Middle frontal gyrus (tissue), 1 donor: Measurements from ENCODE around the gene LMNTD2.

Source experiments
- DNase-seq: peaks from one replicate; pipeline ENCODE4 v3.0.0-alpha.2; 2015; ENCODE audit warnings: low spot score; ENCODE audit errors: extremely low spot score

LMNTD2 gene

DNA sequence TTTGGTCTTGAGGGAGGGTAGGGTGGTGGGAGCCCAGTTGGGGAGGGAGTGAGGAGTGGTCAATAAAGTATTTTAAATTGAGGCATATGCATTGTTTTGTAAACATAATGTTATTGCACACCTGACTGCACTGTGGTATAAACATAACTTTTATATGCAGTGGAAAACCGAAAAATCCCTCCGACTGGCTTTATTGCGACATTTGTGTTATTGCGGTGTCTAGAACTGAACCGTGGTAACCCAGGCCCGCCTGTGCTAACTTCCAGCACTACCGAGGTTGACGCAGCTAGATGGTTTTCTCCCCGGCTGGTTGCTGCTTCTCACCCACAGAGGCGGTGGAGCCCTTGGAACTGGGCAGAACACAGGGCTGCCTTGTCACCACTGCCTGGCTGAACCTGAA lies 45.9 kb downstream of the LMNTD2 start:
- DNase-seq = no peak

DNA sequence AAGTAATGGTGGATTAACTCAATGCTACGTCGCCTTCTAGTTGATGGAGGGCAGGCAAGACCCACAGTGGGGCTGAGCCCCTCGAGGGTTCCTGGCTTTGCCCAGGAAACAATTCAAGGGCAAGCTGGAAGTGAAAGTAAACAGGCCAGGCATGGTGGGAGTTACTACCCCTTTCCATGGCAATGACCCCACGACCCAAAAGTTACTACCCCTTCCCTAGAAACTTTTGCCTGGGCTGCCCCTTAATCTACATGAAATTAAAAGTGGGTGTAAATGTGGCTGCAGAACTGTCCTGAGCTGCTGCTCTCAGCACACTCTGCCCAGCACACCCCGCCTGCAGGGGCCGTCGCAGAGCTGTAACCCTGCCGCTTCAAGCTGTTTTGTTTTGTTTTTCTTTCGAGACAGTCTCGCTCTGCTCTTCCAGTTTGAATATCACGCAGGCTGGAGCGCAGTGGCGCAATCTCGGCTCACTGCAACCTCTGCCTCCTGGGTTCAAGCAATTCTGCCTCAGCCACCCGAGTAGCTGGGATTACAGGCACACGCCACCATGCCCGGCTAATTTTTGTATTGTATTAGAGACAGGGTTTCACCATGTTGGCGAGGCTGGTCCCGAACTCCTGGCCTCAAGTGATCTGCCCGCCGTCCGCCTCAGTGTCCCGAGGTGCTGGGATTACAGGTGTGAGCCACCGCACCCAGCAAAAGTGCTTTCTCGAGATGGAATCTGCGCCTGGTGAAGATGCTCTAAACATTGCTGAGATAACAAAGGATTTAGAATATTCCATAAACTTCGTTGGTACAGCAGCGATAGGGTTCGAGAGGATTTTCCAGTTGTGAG lies 47.6 kb downstream of the LMNTD2 start:
- no peak for DNase-seq

DNA sequence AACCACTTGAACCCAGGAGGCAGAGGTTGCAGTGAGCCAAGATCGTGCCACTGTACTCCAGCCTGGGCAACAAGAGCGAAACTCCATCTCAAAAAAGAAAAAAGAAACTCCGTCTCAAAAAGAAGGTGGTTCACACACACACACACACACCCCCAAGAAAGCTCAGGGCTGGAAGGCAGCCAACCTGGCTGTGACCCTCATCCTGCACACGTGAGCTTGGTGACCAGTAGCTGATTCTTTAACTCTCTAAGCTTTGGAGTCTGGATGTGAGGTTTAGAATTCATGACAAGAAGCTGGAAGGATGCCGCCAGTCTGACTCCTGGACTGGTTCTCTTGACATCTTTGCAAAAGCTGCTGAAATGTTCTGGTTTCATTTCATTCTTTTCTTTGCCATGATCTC lies 51.6 kb downstream of the LMNTD2 start:
- DNase-seq = no peak

DNA sequence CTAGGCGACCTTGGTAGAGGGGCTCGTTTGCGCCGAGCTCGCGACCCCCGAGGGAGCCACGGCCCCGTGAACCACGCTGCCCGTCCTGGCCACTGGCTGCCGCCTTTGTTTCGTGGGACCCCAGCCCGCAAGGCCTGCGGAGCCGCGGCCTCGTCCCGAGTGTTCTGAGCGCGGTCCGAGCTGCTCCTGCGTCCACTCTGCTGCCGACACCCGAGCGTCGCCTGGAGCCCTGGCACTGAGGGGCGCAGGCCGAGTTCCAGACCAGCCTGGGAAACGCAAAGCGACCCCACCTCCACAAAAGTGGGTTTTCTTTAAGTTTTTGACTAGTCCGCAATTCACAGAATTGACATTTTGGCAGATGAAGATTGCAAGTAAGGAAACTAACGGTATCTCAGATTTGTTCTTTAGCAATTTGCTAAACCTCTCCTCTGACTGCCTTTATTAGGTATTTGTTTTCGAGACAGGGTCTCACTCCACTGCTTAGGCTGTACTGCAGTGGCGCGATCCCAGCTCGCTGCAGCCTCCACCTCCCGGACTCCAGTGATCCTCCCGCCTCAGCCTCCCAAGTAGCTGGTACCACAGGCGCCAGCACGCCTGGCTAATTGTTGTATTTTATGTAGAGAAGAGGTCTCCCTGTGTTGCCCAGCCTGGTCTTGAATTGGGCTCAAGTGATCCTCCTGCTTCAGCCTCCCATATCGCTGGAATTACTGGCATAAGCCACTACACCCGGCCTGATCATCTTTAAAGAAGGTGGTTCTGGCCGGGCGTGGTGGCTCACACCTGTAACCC lies 52.6 kb downstream of the LMNTD2 start:
- no peak for DNase-seq

DNA sequence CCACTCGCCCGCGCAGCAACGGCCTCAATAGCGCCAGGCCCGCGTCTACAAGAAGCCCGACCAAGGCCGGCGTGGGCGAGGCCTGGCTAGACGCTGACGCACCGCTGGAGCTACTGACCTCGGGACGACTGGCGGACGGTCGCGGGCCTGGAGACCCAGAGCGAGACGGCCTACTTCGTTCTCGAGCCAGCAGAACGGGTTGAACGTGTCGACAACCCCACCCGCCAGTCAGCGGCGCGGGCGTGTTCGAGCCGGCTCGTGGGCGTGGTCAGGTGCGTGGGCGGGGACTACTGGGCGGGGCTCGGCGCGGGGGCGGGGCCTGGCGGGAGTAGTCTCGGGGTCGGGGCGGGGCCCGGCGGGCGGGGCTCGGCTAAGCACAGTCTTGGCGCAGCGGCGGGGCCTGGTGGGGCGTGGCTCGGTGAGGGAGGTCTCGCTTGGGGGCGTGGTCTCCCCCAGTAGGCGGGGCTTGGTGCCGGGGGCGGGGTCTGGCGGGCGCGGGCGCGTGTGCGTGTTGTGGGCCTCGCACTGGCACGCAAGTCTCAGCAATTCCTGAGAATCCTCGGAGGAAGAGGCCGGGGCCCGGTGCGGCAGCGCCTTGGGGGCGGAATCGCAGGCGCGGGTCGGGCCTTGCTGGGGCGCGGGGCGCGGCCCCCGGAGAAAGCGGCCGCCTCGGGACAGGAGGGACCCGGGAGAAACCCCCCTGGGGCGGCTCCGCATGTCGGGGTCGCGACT lies 53.4 kb downstream of the LMNTD2 start, which contains the start of gene RNH1:
Gene RNH1, minus strand, starts transcription at position 248 of the 732 bp plus-strand sequence. CDS start 5,080 bp downstream, outside the sequence.
- DNase-seq = peak; percentile 82

DNA sequence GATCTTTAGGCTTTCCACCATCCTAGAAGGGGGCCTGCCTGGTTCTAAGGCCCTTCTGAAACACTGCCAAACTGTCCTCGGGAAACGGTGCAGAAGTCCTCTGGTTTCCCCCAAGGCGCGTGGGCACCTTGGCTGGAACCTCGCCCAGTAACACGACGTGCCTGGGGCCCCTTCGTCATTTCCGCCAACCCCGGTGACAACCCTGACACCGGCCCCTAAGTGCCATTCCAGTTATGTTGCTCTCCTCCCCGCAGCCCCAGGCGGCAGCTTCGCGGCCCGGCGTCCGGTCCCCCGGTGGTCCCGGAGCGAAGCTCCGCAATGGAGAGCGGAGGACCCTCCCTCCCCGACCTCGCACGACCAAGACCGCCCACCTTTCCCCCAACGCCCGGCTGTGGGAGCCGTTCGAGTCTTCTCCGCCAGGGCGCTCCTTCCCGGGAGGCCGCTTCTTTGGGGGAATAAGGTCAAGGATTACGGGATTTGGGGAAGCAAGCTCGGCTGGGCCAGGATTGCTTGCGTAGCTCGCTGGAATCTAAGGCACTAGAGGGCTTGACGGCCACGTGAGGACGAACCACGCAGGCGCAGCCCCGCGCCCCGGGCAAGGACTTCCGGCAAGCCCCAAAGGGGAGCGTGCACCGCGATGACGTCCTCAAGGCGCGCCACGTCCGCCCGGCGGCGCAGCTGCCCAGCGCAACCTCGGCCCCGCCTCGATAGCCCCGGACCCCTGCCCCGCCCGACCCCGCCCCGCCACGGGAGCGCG lies 54.1 kb downstream of the LMNTD2 start:
- DNase-seq = peak; percentile 96

DNA sequence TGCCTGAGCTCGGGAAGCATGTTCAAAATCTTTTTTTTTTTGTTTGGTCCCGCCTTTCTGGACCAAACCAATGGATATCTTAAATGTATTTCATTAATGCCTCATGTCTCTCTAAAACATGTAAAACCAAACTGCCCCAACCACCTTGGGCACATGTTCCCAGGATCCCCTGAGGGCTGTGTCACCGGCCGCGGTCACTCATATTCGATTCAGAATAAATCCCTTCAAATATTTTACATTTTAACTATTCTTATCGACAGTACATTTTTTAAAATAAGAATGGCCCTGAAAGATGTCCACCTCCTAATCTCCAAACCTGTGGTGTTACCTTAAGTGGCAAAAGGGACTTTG lies 55.6 kb downstream of the LMNTD2 start:
- DNase-seq = no peak
